ENCODE results near the gene CD79B.

The CD79B gene

DNA sequence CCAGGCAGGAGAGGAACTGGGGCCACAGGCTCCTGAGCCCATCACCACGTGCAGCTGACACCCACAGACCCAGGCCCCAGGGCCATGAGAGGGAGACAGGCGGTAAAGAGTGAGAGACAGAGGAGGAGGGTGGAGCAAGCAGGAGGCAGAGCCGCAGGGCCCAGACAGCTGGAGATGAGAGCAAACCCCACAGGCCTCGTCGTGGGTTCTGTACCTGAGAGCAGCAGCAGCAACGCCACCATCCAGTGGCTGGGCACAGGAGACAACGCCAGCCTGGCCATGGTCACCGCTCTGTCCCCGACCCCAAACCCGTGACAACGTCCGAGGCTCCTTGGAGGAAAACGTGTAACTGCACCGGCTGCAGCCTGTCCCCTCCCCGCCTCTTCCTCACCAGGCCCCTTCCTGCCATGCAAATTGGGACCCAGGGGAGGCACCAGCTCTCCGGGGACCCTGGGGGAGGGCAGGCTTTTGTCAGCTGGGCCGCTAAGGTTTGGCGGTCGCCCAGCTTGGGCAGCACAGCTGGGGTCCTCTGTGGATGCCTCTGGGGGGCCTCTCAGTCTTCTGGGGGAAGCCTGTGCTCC, at the start of gene CD79B:
Gene CD79B (minus strand): TSS at position 351 of the 581 bp plus-strand sequence. CDS start 70 bp downstream, at position 281.
- DNase-seq = no peak

- no peak for DNase-seq
These were observed 46.4 kb upstream of the CD79B start for GRCh38 chr17:63978272-63979200.

GRCh38 chr17:63976702-63977101, 44.6 kb upstream of the CD79B start:
- DNase-seq = no peak

DNA sequence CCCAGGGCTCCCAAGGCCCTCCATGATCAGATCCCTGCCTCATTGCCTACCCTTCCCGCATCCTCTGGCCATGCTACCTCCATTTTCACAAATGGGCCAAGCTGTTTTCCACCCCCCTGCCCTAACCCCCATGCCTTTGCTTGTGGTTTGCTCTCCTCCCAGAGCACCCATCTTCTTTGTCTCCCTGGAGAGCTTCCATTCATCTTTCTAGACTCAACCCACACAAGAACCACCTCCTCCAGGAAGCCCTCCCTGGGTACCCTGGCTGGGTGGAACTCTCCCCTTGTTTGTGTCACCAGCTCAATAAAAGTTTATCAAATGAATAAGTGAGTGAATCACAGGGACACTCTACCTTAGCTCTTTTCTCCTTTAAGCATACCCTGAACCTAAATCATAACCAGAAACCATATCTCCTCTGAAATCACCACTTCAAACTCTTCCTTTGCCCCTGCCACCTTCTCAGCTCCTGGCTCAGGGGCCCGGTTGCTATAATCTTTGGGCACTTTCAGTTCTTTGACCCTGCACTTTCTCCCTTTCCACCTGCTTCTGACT, 43.5 kb upstream of the CD79B start:
- DNase-seq = no peak

- peak in 1 of 2 experiments; percentile 57 for DNase-seq
These were observed 42.6 kb upstream of the CD79B start for GRCh38 chr17:63974594-63975192.

DNA sequence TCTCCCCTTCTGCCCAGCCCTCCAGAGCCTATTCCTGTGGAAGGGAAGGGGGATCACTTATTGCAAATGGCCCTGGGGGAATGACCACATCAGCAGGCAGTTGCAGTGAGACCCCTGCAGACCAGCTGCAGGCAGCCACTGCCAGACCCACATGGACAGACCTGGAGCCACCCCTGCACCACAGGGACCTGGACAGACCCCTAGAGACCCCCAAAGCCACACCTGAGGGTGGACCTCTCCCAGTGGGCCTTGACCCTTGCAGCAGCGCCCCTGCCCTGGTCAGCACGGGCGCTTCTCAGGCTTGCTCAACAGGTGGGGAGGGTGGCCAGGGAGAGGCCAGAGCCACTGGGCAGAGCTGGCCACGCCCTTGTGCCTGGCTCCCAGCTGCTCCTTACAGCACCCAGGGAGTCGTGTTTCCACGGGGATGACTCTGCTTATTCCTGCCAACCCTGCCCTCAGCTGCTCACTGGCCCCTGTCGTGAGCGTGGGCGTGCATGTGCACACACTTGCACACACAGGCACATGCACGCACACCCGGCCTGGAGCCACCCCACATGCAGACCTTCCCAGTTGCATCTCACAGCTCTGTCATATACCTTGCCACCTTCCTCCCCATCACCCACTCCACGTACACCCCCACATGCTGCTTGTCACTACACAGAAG, 41.9 kb upstream of the CD79B start:
- DNase-seq = peak in 1 of 2 experiments; percentile 57

- no peak for DNase-seq
These were observed 41.1 kb upstream of the CD79B start for GRCh38 chr17:63973247-63973646.

- DNase-seq = no peak
These were observed 40.7 kb upstream of the CD79B start, which contains the start of gene SCN4A for GRCh38 chr17:63972796-63973195. Gene SCN4A, minus strand, starts transcription at chr17:63972918. Its CDS starts 77 bp downstream, at chr17:63972841.

DNA sequence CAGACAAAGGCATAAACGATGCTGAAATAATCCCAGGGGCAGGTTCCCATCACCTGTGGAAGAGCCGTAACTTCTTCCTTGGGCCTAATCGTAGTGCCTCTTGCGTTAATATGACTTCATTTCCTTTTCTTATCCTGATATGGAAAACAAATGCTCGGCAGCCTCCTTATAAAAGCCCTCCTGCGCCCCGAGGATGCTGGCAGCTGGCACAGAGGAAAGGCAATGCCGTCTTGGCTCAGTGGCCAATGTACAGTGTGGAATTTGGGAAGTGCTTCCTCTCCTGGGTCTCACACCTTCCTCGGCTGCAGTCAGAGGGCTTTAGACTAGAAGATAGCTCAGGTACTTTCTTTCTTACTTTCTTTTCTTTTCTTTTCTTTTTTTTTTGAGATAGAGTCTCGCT, 37.1 kb upstream of the CD79B start:
- DNase-seq = no peak

DNA sequence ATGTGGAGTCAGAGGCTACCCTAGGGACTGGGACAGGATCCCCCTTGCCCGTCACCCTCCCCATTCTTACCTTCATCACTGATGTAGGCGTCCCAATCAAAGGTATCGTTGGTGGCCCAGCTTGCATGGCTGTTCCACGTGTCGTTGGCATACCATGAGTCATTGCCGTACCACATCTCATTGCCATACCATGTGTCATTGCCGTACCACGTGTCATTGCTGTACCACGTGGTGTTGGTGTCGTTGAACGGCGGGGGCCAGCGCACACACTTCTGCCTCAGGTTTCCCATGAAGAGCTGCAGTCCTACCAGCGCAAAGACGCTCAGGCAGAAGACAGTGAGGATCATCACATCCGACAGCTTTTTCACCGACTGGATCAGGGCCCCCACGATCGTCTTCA, 35.8 kb upstream of the CD79B start:
- no peak for DNase-seq

DNA sequence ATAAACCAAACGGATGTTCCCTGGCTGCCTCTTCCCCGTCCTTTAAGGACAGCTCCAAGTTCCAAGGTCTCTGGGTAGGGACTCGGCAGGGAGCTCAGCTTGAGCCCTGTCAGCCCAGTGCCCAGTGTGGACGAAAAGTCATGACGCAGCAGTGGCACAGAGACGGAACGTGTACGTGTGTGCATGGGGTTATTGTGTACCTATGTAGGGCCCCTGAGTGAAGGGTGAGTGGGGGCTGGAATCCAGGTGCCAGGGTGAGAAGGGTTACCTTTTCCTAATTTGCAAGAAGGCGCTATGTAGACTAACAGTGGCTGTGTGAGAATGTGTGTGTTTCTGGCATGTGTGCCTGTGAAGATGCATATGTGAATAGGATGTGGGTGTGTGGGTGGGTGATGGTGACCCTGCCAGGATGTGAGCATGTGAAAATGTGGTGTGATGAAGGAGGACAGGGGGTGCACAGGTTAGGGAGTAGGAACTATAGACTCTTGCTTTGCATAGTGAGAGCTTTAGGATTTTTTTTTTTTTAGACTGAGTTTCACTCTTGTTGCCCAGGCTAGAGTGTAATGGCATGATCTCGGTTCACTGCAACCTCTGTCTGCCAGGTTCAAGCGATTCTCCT, 34.6 kb upstream of the CD79B start:
- DNase-seq = no peak

DNA sequence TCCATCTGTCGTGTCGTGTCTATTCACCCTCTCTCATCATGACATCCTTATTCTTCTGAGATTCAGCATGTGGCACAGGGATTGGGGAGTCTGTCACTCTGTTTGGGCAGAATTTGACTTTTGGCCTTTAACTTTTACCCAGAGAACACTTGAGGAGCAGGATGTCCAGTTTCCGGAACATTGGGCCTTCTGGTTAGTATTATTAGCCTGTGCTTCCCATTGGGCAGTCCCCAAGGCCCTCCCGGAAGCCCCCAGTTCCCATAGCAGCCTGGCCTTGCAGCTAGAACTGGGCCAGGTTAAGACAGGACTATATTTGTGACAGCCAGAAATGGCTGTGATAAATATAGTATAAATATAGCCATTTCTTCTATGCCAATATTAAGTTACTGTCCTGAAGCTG, 31.0 kb upstream of the CD79B start:
- DNase-seq = peak; percentile 12 to 13

GRCh38 chr17:63962298-63962744, 30.2 kb upstream of the CD79B start:
- DNase-seq = no peak

DNA sequence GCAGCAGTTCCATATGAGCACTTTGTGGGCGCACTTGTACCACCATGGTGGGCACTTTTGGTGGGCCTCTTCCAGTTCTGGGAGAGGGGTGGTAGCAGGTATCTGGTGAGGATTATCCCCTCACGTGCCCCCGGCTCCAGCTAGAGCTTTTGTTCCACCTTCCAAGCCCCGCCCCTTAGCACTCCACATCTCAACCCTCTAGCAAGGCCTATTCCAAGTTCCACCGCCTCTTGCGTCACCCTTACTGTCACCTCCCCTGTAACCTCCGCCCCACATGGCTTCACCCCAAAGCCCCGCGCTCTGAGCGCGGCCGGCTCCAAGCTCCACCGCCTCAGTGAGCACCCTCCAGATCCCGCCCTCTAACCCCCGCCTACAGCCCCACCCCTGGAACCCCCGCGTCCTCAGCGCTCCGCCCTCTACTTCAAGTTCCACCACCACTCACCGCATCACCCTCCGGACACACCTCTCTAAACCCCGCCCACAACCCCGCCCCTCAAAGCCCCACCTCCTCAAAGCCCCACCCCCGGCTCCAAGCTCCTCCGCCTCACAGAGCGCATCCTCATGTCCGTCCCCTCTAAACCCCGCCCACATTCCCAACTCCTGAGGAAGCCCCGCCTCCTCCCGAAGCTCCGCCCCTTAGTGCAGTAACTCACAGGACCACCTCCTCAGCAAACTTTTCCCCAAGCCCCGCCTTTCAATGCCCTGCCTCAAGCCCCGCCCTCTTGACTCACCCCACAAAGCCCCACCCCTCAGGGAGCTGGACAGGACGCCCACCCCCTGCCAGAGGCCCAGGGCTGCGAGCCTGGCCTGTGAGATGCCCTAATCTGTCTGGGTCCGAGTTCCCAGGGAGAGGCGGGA, 29.5 kb upstream of the CD79B start:
- no peak for DNase-seq

GRCh38 chr17:63960430-63960829, 28.3 kb upstream of the CD79B start:
- DNase-seq = no peak

- DNase-seq = peak in 1 of 2 experiments; percentile 23
These were observed 27.9 kb upstream of the CD79B start for GRCh38 chr17:63960006-63960405.

GRCh38 chr17:63956296-63956920, 24.3 kb upstream of the CD79B start:
- no peak for DNase-seq

- no peak for DNase-seq
These were observed 23.7 kb upstream of the CD79B start for GRCh38 chr17:63955791-63956190.

GRCh38 chr17:63955232-63955631, 23.1 kb upstream of the CD79B start:
- no peak for DNase-seq

- peak in 1 of 2 experiments; percentile 15 for DNase-seq
These were observed 22.4 kb upstream of the CD79B start for GRCh38 chr17:63954402-63955063.

Measured in NCI-H524 (cell line).